Lower leg skin (tissue), 4 donors: ENCODE data around the gene CLASRP. TPM values are rescaled to one million over a fixed set of nuclear protein-coding genes. Genes with fewer than 3 reads are reported as not detected.
"Not testable (repeated sequence)": the region's sequence is repeated elsewhere in the genome, so short reads cannot be mapped to it uniquely, and the experiment has no call there.

Source experiments
- DNase-seq, 2 donors: peaks; one replicate each; pipeline ENCODE4 v3.0.0-alpha.2; 2019; ENCODE audit warnings: low spot score in 2 of 2
- H3K4me3 ChIP-seq: fragments of 200-600 bp; sonication (generic); 2 replicates; pipeline ENCODE4 v1.5.1; 2017; ENCODE audit warnings: mild to moderate bottlenecking, low read depth; ENCODE audit not compliant: poor library complexity, severe bottlenecking
- CTCF ChIP-seq, 3 donors: fragments of 450-650 bp; IDR thresholded peaks; one replicate each; pipeline ENCODE4 v1.5.1; 2016; ENCODE audit warnings: antibody characterized with exemption in 3 of 3, mild to moderate bottlenecking in 3 of 3, moderate library complexity in 2 of 3
- POLR2A ChIP-seq, 2 donors: fragments of 450-650 bp; IDR thresholded peaks; one replicate each; pipeline ENCODE4 v1.6.1; 2016 to 2017; ENCODE audit warnings: antibody characterized with exemption in 2 of 2, mild to moderate bottlenecking in 1 of 2, moderate library complexity in 1 of 2
- WGBS, 2 donors: methylation state at CpG; one replicate each; pipeline ENCODE4 v1.1.5; 2018; 5-methylcytosine and 5-hydroxymethylcytosine counted together
- intact Hi-C: fragments of 100-400 bp; cut with DNase I; formaldehyde crosslinking; loops from one replicate; pipeline ENCODE4 v1.15.0; 2023; ENCODE audit warnings: low total_unique reads
- total RNA-seq, 4 donors: library from RNA; depleted of rRNA; stranded (reverse); fragments of >200 nt; gene quantifications; one replicate each; pipeline ENCODE4 v1.1.0, GENCODE V29; 2016

CLASRP gene
- total RNA-seq, 4 donors from 2014 or later, result 59.9 to 207 (median 128) TPM

GRCh38 chr19:45101806-45102205 lies 63.0 kb downstream of the CLASRP start:
- no peak for DNase-seq
- 66 to 67% methylated on average over 8 of the region's 8 CpGs for WGBS, 2 donors
- TF ChIP-seq POLR2A (IDR thresholded peaks at IDR 0.05) (no peak), CTCF (IDR thresholded peaks at IDR 0.05) (no peak)
- no peak overlapping the region for H3K4me3 ChIP-seq
- intact Hi-C loops, result no loop called here

GRCh38 chr19:45102481-45102880 lies 63.6 kb downstream of the CLASRP start:
- 89 to 93% methylated on average over 7 of the region's 7 CpGs for WGBS, 2 donors
- DNase-seq, result no peak
- H3K4me3 ChIP-seq, result no peak overlapping the region
- intact Hi-C loops, result no loop called here
- TF ChIP-seq CTCF (IDR thresholded peaks at IDR 0.05), result no peak
- TF ChIP-seq POLR2A (IDR thresholded peaks at IDR 0.05), result no peak

GRCh38 chr19:45103156-45103507 lies 64.3 kb downstream of the CLASRP start:
- intact Hi-C loops, result no loop called here
- WGBS, 2 donors, result 53 to 57% methylated on average over 12 to 15 of the region's 15 CpGs
- no peak for DNase-seq
- TF ChIP-seq POLR2A (IDR thresholded peaks at IDR 0.05) (no peak), CTCF (IDR thresholded peaks at IDR 0.05) (no peak)
- no peak overlapping the region for H3K4me3 ChIP-seq

- intact Hi-C loops, result no loop called here
- no peak overlapping the region for H3K4me3 ChIP-seq
- TF ChIP-seq CTCF (IDR thresholded peaks at IDR 0.05), result no peak
- TF ChIP-seq POLR2A (IDR thresholded peaks at IDR 0.05), result no peak
- DNase-seq, result no peak
- 52 to 59% methylated on average over 26 of the region's 26 CpGs for WGBS, 2 donors
These were observed 64.9 kb downstream of the CLASRP start for GRCh38 chr19:45103508-45104319.

- WGBS, 2 donors, result 80 to 89% methylated on average over 16 of the region's 16 CpGs
- TF ChIP-seq POLR2A (IDR thresholded peaks at IDR 0.05), result no peak
- TF ChIP-seq CTCF (IDR thresholded peaks at IDR 0.05), result no peak
These were observed 66.0 kb downstream of the CLASRP start for GRCh38 chr19:45104658-45105349.

GRCh38 chr19:45106363-45106762 lies 67.5 kb downstream of the CLASRP start:
- DNase-seq, intact Hi-C loops, H3K4me3 ChIP-seq: not testable (repeated sequence)
- WGBS, 2 donors, result 93 to 94% methylated on average over 11 of the region's 11 CpGs

More at GRCh38 chr19:45104658-45105349, 66.0 kb downstream of the CLASRP start:
- H3K4me3 ChIP-seq, result no peak overlapping the region
- DNase-seq, result no peak
- intact Hi-C loops, result no loop called here
